ENCODE measurements around the gene MED12L.

The MED12L gene

DNA sequence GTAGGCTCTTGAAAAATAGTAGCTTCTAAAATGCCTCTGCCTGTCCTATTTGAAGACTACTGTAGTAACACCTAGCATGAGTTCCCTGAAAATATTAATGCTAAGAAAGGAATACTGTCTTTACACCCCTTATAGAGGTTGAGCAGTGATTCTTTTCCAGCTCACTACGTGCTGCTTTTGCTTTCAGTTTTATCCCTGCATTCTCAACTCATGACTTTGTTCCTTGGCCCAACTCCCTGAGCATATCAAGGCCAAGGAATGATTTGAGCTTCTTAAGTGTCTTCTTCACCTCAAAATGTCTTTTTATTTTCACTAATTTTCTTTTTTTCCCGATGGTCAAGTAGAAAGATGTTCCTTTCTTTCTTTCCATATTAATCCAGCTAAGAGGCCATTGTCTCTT lies 260.4 kb downstream of the MED12L start:
- DNase-seq (ENCODE audit: low spot score) = no peak
- in situ Hi-C loops (cut with MboI; ENCODE audit: low pct_unique_long_range_greater_than_20kb, low sequenced_read_pairs, unreplicated experiment) = no loop called here
- no peak for TF ChIP-seq CTCF (IDR thresholded peaks at IDR 0.05; ENCODE audit: extremely low read depth, insufficient read depth, missing control alignments)

- in situ Hi-C loops (cut with MboI; ENCODE audit: low pct_unique_long_range_greater_than_20kb, low sequenced_read_pairs, unreplicated experiment) = no loop called here
- no peak for TF ChIP-seq CTCF (IDR thresholded peaks at IDR 0.05; ENCODE audit: extremely low read depth, insufficient read depth, missing control alignments)
- DNase-seq (ENCODE audit: low spot score) = no peak
Observed at GRCh38 chr3:151346292-151346691, 260.8 kb downstream of the MED12L start.

DNA sequence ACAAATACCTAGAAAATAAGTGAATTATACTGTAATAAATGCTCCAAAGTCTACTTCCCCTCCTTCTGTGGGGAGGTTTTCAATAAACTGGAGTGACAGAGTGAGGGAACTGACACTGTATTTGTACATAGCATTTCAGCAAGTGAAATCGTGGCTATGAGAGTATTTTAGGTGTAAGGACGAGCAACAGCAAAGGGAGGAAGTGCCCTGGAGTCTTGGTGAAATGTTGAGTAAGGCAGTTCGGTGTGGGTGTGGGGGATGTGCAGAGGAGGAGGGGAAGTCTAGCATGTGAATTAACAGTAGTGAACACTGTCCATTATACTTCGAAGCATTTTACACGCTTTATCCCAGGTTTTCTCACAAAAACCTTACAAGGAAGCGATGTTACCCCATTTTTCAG lies 262.0 kb downstream of the MED12L start:
- no peak for TF ChIP-seq CTCF (IDR thresholded peaks at IDR 0.05; ENCODE audit: extremely low read depth, insufficient read depth, missing control alignments)
- no peak for DNase-seq (ENCODE audit: low spot score)
- in situ Hi-C loops (cut with MboI; ENCODE audit: low pct_unique_long_range_greater_than_20kb, low sequenced_read_pairs, unreplicated experiment) = no loop called here

DNA sequence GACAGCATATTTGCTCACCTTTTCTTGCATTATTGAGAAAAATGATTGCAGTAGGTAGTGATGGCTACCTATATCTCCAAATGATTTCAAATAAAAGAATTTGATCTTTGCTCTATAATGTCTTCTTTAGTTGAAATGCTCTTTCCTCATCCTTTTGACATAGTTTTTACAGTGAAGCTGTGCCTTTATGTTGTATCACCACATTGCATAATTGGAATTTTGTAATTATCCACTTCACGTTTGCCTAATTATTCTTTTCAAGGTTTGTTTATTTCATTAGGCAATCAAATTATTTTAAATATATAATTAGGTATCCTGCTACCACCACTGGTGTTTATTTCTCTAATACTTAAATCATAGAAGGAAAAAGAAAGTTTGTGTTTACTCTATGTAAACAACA lies 265.2 kb downstream of the MED12L start:
- TF ChIP-seq CTCF (IDR thresholded peaks at IDR 0.05; ENCODE audit: extremely low read depth, insufficient read depth, missing control alignments) = no peak
- DNase-seq (ENCODE audit: low spot score) = no peak
- in situ Hi-C loops (cut with MboI; ENCODE audit: low pct_unique_long_range_greater_than_20kb, low sequenced_read_pairs, unreplicated experiment) = no loop called here

DNA sequence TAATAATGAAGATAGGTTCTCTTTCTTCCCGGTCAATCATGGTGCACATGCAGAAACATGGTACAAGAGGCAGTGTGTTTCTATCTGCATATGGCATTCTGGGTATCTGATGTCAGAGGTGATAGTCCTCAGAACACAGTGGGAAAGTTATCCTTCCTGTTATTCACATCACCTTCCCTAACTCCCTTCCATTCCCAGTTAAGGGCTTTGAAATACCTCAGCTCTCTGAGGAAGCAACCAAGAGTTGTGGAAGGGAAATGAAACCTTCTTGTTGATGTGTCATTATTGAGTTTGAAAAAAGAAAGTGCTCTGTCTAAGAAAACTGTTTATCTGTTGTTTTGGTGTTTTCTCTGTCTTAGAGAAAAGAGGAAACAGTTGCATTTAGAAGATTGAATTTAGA lies 265.8 kb downstream of the MED12L start:
- DNase-seq (ENCODE audit: low spot score) = peak; percentile 13
- in situ Hi-C loops (cut with MboI; ENCODE audit: low pct_unique_long_range_greater_than_20kb, low sequenced_read_pairs, unreplicated experiment) = no loop called here
- no peak for TF ChIP-seq CTCF (IDR thresholded peaks at IDR 0.05; ENCODE audit: extremely low read depth, insufficient read depth, missing control alignments)

DNA sequence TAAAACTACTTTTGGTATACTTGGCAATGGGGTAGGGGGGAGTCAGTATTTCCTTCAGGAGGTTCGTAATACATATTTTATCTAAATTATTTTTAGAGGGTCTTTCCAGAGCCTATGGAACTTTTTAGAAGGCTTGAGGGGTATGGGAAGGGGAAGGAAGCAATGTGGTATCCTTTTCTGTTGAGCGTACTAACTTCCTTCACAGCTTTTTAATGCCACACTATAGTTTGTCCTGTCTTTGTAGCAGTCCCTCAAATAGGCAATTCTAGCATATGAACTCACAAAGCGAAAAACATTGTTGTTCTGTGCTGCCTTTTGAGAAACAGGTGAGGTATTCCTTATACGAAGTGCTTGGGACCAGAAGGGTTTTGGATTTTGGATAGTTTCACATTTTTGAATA lies 266.2 kb downstream of the MED12L start:
- DNase-seq (ENCODE audit: low spot score) = no peak
- in situ Hi-C loops (cut with MboI; ENCODE audit: low pct_unique_long_range_greater_than_20kb, low sequenced_read_pairs, unreplicated experiment) = no loop called here
- TF ChIP-seq CTCF (IDR thresholded peaks at IDR 0.05; ENCODE audit: extremely low read depth, insufficient read depth, missing control alignments) = no peak

Measured in GM13977 (cell line).